Stimulated activated CD4-positive, alpha-beta T cell treated with anti-CD3 and anti-CD28 coated beads, Interleukin-1b, Interleukin-23, amount 100 ng/mL, for 1 hour (primary cell): Measurements from ENCODE around the gene ASIP.
"Not testable (repeated sequence)": the region's sequence is repeated elsewhere in the genome, so short reads cannot be mapped to it uniquely, and the experiment has no call there.

Experiments used
- DNase-seq, 2 donors: peaks; one replicate each; pipeline ENCODE4 v3.0.0-alpha.2; 2020; ENCODE audit warnings: low read depth in 2 of 2

Gene ASIP

DNA sequence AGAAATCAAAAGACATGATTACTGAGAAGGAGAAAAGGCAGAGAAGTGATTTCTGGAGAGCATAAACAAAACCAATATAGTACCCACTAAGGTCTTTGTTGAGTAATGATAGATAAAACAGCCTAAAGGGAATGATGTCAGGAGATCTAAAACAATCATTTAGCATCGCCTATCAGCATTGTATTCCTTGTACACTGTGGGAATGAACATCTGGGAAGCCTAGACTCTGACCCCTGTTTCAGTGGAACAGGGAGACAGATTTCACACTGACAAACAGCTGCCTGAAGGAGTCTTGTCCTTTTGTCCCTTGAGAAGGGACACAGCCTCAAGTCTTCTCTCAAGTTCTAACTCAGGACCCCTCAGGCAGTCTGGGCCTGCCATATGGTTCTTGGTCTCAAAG lies 1.7 kb downstream of the ASIP start:
- no peak for DNase-seq

DNA sequence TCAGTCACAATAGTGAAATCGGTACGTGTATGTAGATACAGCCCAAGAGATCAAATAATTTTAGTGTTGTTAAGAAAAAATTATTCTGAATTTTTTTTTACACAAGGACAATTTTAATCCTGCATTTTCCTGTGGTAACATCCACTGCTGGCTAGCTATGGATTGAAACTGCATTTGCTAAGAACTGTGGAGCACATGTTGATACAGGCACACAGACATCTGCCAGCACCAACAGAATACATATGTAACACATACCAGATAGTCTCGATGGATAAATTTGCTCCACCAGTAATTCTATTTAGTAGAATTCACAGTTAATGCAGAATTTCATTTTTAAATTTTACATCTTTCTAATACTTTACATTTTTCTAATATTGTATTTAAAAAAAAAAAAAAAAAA lies 2.2 kb downstream of the ASIP start:
- DNase-seq: no peak

DNA sequence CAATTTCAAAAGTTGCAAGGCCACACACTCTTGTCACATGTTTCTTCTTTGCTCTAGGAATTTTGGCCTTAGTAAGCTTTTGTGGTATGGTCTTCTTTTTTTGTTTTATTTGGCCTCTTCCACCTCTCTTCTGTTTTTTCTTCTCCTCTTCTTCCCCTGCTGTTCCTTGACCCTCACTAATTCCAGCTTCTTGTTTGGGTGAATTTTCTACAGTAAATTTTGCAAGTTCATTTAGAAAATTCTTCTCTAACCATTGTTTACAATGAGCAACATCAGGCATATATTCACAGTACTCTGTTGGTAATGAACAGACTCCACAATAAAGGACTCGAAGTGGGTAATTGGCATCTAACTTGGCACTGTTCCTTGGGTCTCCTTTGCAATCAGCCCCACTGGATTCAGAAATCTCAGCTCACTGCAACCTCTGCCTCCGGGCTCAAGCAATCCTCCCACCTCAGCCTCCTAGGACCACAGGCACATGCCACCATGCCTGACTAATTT lies 5.0 kb downstream of the ASIP start:
- no peak for DNase-seq

GRCh38 chr20:34249291-34249690 lies 8.1 kb downstream of the ASIP start:
- DNase-seq: no peak

- DNase-seq: no peak
These were observed 8.8 kb downstream of the ASIP start for GRCh38 chr20:34250005-34250404.

DNA sequence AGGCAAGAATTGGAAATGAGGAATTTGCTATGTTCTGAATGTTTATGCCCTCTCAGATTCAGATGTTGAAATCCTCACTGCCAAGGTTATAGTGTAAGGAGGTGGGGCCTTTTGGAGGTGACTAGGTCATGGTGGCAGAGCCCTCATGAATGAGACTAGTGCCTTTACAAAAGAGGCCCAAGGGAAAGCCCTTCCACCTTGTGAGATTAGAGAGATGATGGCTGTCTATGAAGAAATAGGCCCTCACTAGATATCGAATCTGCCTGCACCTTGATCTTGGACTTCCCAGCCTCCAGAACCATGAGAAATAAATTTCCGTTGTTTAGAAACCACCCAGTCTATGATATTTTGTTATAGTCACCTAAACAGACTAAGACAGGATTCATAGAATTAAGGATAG lies 10.4 kb downstream of the ASIP start:
- DNase-seq: no peak

GRCh38 chr20:34252431-34253086 lies 11.3 kb downstream of the ASIP start:
- DNase-seq: not testable (repeated sequence)

- no peak for DNase-seq
These were observed 13.8 kb downstream of the ASIP start for GRCh38 chr20:34254979-34255378.

GRCh38 chr20:34256629-34257124 lies 15.5 kb downstream of the ASIP start:
- no peak for DNase-seq

DNA sequence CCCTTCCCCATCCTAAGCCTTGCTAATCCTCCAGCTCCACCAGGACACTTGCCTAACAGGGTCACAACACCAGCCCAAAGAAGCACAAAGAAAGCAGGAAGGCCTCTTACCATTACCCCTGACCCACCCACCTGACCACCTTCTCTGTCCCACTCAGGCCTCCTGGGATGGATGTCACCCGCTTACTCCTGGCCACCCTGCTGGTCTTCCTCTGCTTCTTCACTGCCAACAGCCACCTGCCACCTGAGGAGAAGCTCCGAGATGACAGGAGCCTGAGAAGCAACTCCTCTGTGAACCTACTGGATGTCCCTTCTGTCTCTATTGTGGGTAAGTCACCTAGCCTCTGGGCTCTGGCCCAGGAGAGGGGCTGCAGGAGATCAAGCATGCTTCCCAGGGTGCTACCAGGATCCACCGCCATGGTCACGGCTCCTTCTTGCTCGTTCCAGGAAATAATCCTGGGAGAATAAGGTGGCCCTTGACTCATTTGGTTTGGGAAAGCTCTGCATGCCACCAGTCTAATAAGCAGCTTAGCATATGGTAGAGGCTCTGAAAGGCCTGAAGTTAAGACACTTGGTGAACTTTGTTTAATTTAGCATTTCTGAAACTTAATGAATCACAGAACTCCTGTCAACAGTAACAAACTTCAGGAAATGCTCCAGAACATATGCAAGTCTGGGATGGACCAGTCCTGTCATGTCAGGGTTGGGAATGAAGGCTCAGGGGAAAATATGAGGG lies 19.2 kb downstream of the ASIP start:
- DNase-seq: no peak

- no peak for DNase-seq
These were observed 21.5 kb downstream of the ASIP start for GRCh38 chr20:34262488-34263288.

- not testable (repeated sequence) for DNase-seq
These were observed 22.2 kb downstream of the ASIP start for GRCh38 chr20:34263468-34263867.

DNA sequence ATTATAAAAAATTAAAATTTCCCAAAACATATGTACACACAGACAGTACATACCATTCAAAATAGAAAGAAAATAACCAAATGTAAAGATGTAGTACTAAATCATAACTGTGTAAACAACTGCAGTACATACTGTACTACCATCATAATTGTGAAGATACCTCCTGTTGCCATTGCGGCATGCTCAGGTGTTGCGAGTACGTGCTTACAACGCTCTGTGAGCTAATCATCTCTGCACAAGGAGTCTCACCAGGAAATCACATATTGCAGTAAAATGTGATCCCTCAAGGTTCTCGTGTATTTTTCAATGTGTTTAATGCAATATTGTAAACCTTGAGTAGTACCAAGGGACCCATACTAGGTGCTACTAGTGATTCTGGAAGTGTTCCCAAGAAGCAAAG lies 22.9 kb downstream of the ASIP start:
- no peak for DNase-seq

GRCh38 chr20:34268145-34268544 lies 26.9 kb downstream of the ASIP start:
- no peak for DNase-seq

DNA sequence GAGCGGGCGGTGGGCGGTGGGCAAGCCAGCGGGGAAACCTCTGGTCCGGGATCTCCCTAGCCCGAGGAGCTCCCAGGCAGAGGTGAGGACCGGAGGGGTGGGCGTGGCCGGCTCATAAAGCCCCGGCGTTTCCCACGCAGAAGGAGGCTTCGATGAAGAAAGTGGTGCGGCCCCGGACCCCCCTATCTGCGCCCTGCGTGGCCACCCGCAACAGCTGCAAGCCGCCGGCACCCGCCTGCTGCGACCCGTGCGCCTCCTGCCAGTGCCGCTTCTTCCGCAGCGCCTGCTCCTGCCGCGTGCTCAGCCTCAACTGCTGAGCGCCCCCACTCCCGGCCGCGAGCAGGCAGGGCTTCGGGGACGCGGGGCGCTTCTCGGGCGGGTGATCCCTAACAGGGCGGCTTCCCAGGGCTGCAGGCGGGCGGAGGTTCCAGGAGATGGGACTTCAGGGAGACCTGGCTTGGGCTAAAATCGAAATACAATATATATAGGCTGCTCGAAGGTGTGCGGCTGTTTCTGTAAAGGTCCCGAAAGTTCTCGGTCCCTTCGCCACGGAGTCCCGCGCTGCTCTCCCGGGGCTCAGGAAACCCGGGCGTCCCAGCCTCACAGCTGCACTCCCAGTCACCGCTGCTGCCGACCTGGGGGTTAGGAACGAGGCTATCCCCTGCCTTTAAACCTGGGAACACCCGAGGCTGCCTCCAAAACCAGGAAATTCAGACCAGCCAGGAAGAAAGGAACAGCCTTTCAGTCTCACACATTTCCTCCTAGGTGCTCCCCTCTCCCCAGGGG lies 27.8 kb downstream of the ASIP start:
- DNase-seq: no peak

- DNase-seq: no peak
These were observed 28.9 kb downstream of the ASIP start for GRCh38 chr20:34269996-34270627.

- DNase-seq: no peak
These were observed 30.7 kb downstream of the ASIP start for GRCh38 chr20:34271956-34272355.

DNA sequence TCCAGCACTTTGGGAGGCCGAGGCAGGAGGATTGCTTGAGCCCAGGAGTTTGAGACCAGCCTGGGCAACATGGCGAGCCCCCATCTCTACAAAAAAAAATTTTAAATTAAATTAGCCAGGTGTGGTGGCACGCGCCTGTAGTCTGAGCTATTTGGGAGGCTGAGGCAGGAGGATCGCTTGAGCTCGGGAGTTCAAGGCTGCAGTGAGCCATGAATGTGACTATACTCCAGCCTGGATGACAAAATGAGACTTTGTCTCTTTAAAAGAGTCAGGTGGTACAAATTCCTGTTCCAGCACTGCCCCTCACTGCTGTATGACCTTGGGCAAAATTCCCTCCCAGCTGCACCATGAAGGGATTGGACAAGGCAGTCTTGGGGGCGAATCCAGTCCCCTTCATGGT lies 33.5 kb downstream of the ASIP start:
- no peak for DNase-seq

DNA sequence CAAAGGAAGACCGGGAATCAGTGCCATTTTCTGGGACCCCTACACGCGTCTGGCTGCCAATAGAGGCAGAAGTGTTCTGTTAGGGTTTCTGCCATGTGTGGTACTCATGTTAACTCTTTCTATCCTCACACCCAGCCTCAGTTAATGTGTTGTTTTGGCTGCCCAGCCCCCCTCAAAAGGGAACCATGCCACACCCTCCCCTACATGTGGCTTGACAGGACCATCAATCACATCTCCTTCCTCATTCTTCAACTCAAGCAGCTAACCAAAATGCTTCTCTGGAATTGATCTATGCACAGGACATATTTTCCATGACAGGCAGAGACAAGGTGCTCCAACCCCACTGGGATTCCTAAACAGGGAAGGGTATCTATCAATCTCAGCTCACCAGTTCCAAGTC lies 40.0 kb downstream of the ASIP start:
- no peak for DNase-seq

GRCh38 chr20:34282041-34282440 lies 40.8 kb downstream of the ASIP start:
- DNase-seq: no peak

DNA sequence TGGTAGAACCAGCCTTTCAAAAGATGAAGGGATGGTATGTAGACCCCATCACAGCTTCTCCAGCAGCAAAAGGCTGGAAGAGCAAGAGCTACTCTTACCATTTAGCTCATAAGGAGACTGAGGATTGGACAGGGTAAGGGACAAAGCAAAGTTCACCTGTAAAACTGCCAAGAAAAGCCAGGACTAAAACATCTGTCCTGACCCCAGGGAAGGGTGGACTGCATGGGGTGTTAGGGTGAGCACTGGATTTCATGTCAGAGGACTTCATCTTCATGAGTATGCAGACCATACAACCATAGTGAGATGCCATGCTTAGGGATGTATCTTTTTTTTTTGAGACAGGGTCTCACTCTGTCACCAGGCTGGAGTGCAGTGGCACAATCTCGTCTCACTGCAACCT lies 42.6 kb downstream of the ASIP start:
- no peak for DNase-seq
